NCI-H187 treated with DMSO at 0.1 percent for 48 hours (cell line): ENCODE measurements around the gene EIF3I.
"Not testable (repeated sequence)": the region's sequence is repeated elsewhere in the genome, so short reads cannot be mapped to it uniquely, and the experiment has no call there.

Source experiments
- DNase-seq: peaks from one replicate; lab custom pipeline; 2025; lab: John Stamatoyannopoulos, UW

Gene EIF3I

DNA sequence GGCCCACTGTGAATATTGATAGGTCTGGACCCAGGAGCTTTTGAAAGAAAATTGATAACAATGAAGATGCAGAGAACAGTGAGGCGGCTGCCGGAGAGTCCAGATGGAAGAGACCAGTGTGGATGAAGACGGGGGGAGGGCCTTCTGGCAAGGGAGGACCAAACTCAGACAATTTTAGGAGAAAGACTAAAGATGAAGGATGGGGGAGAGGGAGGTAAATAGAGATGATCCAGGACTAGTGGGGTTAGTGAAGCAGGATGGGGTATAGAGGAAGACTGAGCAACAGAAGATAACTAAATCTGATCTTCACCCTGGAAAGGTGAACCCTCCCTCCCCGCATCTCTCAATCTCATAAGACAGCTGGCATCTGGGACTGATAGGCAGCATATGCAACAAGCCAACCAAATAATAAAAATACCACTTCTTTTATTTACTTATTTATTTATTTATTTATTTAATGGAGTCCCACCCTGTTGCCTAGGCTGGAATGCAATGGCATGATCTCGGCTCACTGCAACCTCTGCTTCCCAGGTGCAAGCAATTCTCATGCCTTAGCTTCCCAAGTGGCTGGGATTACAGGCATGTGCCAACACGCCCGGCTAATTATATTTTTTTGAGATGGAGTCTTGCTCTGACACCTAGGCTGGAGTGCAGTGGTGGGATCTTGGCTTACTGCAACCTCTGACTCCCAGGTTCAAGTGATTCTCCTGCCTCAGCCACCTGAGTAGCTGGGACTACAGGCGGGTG, 10.5 kb downstream of the EIF3I start:
- no peak for DNase-seq

DNA sequence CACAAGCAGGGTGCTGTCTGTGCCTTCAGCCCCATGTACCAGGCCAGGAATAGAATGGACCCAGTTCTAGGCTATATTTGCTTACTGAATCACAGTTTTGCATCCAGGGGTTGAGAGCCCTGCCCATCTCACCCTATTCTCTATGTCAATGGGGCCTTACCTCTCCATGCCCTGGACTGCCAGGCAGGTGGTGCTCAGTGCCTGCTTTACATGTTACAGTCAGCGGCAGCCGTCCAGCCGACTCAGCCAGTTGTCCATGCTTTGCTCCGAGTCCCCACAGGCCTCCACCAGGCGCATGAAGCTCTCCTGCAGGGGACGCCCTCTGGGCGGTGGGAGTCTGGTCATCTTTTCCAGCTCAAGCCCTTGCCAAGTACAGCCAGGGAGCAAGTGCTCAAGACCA, 12.6 kb downstream of the EIF3I start:
- no peak for DNase-seq

DNA sequence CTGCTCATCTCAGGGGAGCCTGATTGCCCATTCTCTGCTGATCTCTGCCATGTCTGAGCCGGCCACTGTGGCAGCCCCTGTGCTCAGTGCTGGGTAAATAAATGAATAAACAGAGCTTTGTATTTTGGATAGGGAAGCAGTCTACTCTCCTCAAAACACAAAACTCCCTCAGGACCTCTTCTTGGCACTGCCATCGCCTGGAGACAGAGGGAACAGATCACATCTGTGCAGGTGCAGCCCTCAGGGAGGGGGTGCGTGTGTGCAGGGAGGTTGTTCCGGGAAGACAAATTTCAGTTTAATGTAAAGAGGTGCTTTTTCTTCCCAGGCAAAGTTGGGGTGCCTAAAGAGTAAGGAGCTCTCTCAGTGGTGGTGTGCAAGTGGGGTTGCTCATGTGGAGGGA, 17.1 kb downstream of the EIF3I start:
- DNase-seq: peak; percentile 61

DNA sequence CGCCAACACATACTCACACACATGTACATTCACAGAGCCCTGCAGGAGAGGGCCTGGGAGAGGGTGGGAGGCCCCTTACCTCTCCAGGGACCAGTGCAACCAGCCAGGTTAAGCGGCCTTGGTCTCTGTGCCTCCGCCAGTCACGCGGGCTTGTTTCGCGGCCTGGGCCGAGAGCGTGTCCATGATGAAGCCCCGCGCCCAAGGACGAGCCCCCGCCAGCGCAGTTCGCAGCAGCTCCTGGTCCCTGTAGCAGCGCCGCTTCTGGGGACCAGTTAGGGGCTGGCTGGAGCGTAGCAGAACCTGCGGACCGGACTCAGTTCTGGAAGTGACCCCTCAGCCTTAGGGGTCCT, 17.6 kb downstream of the EIF3I start:
- no peak for DNase-seq

DNA sequence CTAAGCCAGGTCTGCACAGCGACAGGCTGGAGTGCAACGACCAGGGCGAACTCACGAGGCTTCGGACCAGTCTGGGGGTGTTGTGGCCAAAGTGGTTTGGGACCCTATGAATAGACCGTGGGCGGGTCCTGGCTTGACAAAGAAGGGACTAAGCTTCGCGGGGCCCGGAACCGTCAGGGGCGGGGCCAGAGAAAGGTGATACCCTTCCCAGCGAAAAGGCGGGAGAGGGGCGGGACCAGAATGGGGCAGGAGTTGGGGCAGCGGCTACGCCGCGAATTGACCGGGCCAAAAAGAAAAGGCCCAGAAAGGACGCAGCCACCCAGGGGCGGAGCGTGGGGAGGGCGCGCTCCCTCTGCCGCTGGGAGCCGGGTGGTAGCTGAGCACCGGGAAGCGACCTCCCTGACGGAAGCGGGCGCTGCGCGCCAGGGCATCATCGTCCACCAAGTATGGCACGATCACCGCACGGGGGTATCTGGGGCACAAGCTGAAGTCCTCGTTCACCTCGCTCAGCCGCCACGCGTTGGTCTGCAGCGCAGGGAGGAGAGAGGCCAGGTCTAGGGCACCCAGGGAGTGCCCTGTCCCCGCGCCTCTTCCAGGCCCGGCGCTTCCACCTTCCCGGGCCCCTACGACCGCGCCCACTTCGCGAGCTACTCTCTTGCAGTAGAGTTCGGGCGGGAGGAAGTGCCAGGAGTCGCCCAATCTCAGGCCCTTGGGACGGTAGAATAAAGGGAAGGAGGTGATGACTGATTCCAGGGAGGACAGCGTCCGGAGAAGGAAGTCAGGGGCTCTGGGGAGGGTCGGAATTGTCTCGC, 18.1 kb downstream of the EIF3I start:
- DNase-seq: peak; percentile 49

DNA sequence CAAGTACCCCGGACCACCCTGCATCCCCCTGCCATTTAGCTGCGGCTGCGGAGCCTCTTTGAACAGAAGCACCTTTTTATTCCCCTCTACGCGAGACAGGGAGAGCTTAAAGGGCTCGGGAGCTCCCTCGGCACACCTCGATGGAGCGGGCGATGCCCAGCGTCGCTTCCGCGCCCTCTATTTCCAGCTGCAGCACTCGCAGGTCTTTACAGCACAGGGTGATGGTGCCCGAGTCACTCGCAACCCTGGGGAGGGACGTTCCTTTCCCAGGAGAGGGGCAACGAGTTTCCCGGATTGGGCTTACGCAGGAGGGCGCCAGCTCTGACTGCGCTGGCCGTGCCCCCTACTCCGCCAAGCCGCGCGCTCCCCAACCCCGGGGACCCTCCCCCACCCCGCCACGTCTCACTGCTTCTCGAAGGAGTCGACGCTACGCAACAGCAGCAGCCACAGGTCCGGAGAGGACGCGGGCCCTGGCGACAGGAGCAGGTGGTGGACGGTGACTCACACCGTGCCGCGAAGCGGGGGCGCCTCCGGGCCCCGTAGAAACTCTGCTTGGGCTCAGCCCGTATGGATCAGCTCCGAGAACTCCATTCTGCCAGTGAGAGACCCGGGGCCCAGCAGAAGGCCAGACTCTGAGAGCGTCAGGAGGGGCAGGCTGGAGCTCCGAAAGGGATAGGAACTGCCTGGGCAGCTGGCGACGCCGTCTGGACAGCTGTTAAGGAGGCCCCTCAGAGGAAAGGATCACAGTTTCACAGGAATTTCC, 19.0 kb downstream of the EIF3I start:
- DNase-seq: no peak

DNA sequence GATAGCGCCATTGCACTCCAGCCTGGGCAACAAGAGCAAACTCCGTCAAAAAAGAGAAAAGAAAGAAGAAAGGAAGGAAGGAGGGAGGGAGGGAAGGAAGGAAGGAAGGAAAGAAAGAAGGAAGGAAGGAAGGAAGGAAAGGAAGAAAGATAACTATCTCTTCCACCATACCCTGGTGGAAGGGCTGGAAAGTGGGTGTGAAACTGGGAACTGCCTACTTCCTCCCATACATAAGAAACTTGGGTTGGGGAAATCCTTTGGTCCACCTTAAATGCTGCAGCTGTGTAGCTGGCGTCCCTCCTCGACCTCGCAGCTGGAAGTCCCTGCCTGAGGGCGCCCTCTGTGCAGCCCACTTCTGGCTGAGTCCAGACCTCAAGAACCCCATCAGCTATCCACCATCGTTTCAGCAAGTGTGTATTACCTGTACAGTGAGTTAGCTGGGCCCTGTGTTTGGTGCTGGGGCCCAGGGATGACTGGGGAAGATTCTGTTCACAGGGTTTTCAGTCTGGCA, 20.2 kb downstream of the EIF3I start:
- no peak for DNase-seq

DNA sequence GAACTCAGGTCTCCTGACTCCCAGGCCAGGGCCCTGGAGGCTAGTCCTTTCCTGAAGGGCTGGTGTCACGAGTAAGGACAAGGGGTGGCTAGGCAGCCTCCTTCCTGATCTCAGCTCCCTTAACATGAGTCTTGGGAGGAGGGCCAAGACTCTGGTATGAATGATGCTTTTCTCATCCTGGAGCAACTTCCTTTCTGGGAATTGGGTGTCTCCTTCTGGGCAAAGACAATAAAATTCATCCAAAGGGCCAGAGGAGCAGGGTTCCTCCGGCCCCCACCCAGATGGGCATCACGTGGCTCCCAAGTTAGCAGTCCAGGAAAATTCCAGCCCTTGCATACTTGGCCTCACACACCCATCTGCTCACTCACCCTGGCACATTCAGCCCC, 24.7 kb downstream of the EIF3I start, which contains the start of gene FAM167B:
Gene FAM167B (plus strand): TSS at position 335 of the 386 bp plus-strand sequence. CDS start 200 bp downstream, outside the sequence.
- no peak for DNase-seq

DNA sequence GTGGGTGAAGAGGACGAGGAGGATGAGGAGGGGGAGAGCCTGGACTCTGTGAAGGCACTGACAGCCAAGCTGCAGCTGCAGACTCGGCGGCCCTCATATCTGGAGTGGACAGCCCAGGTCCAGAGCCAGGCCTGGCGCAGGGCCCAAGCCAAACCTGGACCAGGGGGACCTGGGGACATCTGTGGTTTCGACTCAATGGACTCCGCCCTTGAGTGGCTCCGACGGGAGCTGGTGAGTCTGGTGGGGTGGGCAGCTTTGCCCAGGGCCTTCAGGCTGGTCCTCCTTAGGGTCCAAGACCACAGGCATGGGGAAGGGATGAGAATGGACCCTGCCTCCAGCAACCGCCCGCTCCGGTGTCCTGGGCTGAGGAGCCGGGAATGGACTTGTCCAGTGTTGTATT, 25.2 kb downstream of the EIF3I start:
- no peak for DNase-seq

DNA sequence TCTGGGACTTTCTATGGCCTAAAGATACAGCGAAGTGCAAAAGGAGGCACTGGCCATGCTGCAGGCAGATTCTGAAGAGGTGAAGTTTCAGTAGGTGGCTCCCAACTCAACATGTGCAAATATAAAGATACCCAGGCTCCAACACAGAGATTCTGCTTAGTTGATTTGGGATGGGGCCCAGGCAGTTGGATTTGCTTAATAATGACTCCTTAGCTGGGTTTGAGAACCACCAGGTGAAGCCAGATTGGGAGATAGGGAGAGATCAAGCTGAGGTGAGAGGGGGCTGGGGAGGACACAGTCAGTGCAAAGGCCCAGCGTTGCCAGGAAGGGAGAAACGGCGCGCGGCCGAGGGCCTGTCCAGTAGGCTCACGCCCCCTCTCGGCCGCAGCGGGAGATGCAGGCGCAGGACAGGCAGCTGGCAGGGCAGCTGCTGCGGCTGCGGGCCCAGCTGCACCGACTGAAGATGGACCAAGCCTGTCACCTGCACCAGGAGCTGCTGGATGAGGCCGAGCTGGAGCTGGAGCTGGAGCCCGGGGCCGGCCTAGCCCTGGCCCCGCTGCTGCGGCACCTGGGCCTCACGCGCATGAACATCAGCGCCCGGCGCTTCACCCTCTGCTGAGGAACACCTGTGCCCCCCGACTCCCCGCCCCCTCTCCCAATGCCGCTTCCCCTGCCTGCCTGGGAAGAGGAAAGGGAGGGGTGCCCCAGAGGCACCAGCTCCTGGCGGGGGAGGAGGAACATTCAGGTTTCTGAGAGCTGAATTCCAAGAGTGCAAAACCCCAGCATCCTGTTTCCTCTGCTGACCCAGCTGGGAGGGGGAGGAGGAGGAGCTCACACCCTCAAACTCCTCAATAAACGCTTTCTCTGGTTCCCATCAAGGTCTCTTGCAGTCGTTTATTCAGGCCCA, 26.0 kb downstream of the EIF3I start:
- DNase-seq: no peak

DNA sequence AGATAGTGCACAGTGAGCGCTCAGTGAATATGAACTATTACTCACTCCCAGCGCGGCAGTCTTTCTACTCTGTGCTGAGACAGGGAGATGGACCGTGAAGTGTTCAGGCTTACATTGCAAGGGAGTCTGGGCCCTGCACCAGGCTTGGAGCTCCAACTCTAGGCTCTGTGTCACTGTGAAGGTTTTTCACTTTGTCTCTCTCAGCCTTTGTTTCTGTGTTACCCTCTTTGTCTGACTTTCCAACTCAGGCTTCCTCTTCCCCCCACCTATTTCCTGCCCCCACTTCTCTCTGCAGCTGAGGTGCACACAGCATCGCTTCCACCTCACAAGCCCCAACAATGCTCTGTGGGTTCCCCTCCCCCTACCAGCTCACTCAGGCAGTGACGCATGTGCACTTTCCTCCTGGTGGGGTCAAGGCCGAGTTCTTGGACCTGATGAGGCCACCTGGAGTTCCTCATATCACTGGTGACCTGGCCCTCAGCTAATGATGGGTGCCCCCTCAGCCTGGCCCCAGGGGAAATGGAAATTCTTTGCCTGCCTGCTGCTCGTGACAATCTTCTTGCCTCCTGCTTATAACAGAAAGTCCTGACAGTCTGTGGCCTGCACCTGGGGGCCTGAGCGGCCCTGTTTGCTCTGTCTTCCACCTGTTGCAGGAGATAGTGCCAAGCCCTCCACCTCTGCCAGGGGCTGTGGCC, 27.8 kb downstream of the EIF3I start:
- no peak for DNase-seq

DNA sequence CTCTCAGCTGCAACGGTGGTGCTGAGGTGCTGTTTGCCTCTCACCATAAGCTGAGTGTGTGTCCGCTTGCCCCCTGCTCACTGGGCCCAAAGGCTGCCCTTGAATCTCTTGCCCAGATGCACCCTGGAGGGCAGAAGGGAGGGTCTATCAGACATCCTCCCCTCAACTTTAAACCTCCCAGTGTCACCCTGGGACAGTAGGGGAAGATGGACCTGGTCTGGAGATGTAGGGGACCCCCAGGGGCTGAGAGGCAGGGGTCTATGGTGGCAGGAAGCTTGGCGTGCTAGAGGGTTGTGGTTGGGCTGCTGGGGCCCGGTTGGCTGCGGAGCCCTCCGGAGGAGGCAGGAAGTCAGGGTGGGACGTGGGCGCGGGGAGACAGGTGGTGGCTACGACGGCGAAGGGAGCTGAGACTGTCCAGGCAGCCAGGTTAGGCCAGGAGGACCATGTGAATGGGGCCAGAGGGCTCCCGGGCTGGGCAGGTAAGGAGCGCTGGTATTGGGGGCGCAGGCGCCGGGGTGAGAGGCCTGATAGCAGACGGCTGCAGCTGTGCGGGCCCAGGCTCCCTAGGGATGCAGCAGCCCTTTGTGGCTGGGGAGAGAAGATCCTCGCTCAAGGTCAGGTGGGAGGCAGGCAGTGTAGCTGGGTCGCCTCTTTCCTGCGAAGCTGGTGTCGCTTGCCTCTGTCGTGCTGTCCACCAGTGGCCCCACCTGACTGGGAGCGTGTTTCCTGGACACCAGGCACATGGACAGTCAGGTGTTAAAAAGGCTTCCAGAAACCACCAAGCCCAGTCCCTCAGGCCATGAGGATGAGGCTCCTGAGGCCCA, 28.9 kb downstream of the EIF3I start, which contains the start of gene LCK:
Gene LCK (plus strand): TSS at position 373 of the 824 bp plus-strand sequence. CDS start 23,065 bp downstream, outside the sequence.
- no peak for DNase-seq

DNA sequence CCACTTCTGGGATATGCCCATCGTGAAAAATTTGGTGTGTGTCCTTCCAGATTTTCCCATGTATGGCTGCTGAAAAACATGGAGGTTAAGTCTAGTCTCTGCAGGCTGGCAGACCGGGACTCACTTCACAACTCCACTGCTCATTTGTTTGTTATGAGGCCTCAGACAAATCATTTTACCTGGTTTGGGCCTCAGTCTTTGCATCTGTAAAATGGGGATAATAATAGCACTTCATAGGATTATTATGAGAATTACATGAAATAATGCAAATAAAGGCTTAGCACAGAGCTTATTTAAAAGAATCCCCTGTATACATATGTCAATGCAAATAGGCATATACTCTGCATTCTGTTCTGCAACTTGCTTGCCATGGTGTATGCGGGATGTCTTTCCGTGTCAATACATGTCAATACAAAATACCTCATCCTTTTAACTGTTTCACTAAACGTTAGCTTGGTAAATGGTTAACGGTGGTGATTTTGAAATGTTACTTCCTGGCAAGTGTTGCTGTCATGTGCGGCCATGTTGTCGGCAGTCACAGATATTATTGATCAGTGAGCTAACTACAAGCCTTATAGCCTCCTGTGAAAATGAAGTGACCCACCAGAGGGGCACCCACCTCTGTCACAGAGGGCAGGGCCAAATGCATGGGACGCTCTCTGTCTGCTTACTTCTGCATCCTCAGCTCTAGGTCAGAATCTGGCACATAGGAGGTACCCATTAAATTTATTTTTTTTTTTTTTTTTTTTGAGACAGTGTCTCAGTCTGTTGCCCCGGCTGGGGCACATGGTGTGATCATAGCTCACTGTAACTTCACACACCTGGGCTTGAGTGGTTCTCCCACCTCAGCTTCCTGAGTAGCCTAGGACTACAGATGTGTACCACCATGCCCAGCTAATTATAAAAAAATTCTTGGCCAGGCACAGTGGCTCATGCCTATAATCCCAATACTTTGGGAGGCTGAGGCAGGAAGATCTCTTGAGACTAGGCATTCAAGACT, 33.2 kb downstream of the EIF3I start:
- DNase-seq: no peak

DNA sequence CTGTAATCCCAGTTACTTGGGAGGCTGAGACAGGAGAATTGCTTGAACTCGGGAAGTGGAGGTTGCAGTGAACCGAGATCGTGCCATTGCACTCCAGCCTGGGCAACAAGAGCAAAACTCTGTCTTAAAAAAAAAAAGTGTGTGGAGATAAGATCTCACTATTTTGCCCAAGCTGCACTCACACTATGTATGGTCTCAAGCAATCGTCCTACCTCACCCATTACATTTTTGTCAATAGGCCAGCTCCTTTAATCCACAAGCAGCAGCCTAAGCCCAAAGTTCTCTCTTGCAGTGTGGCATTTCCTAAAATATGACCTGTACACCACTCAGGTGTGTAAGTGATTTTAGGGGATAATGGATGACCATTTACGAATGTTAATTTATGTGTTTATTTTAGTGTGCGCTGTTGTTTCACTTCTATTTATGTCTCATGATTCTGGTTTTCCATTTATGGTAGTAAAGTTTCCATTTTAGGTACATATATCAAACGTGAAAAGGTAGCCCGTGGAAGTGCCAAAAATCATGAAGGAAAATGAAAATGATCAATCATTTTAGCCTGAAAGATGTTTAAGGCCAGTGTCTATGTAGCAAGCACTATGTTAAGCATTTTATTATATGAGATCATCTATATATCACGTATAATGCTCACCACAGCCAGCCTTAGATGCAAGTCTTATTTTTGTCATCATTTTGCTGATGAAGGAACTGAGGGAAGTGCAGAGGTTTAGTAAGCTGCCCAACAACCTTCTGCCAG, 34.4 kb downstream of the EIF3I start:
- no peak for DNase-seq

DNA sequence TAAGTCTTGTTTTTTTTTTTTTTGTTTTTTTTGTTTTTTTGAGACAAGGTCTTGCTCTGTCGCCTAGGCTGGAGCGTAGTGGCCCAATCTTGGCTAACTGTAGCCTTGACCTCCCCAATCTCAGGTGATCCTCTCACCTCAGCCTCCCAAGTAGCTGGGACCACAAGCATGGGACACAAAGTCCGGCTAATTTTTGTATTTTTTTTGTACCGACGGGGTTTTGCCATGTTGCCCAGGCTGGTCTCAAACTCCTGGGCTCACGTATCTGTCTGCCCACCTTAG, 35.0 kb downstream of the EIF3I start:
- no peak for DNase-seq

DNA sequence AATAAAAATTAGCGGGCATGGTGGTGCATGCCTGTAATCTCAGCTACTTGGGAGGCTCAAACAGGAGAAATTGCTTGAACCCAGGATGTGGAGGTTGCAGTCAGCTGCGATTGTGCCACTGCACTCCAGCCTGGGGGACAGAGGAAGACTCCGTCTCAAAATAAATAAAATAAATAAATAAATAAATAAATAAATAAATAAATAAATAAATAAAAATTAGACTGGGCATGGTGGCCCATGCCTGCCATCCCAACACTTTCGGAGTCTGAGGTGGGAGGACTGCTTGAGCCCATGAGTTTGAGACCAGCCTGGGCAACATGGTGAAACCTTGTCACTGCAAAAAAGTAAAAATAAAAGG, 41.0 kb downstream of the EIF3I start:
- not testable (repeated sequence) for DNase-seq

DNA sequence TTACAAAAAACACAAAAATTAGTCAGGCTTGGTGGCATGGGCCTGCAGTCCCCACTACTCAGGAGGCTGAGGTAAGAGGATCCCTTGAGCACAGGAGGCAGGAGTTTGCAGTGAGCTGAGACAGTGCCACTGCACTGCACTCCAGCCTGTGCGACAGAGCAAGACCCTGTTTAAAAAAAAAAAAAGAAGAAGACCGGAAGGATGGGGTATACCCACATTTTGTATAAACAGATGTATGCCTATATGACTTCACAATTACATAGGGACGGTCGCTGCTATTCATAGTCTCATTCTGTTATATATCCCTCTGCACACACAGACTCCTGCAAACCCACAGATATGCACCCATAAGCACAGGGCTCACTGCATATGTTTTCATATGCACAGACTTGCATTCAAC, 41.5 kb downstream of the EIF3I start:
- no peak for DNase-seq

DNA sequence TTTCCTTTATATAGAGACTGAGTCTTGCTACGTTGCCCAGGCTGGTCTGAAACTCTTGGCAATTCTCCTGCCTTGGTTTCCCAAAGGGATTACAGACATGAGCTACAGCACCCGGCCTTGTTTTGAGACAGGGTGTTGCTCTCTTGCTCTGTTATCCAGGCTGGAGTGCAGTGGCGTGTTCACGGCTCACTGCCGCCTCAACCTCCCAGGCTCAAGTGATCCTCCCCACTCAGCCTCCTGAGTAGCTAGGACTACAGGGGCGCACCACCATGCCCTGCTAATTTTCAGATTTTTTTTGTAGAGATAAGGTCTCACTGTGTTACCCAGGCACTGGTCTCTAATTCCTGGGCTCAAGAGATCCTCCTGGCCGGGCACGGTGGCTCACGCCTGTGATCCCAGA, 43.6 kb downstream of the EIF3I start:
- no peak for DNase-seq
